Memory B cell (primary cell): ENCODE measurements around the gene TAF5L.
"Not testable (repeated sequence)": the region's sequence is repeated elsewhere in the genome, so short reads cannot be mapped to it uniquely, and the experiment has no call there.

Experiments
- ATAC-seq: fragments of 150-1000 bp; cut with Tn5 transposase; 2 replicates; pipeline ENCODE4 v1.10.0; 2021; ENCODE audit warnings: low read depth, mild to moderate bottlenecking, moderate library complexity
- DNase-seq, 2 donors: peaks; one replicate each; pipeline ENCODE4 v3.0.0; 2022; ENCODE audit warnings: low spot score in 2 of 2
- H3K27ac Mint-ChIP-seq: one replicate; pipeline ENCODE4 v1.8.0; 2022; ENCODE audit warnings: mild to moderate bottlenecking, moderate library complexity, mixed read lengths
- H3K27me3 Mint-ChIP-seq: one replicate; pipeline ENCODE4 v1.8.0; 2022; ENCODE audit warnings: mixed read lengths
- H3K36me3 Mint-ChIP-seq: one replicate; pipeline ENCODE4 v1.8.0; 2022; ENCODE audit warnings: mild to moderate bottlenecking, mixed read lengths
- H3K4me1 Mint-ChIP-seq: one replicate; pipeline ENCODE4 v1.8.0; 2022; ENCODE audit warnings: mixed read lengths
- H3K4me3 Mint-ChIP-seq: one replicate; pipeline ENCODE4 v1.8.0; 2022; ENCODE audit warnings: mild to moderate bottlenecking, moderate library complexity, mixed read lengths
- H3K9me3 Mint-ChIP-seq: one replicate; pipeline ENCODE4 v1.8.0; 2022; ENCODE audit warnings: mixed read lengths

TAF5L gene

GRCh38 chr1:229560124-229560523, 65.8 kb downstream of the TAF5L start:
- H3K4me1 Mint-ChIP-seq, result peaks cover 19% of the 10 kb centered on the region
- H3K36me3 Mint-ChIP-seq, H3K4me3 Mint-ChIP-seq, H3K9me3 Mint-ChIP-seq, H3K27ac Mint-ChIP-seq, ATAC-seq, DNase-seq, H3K27me3 Mint-ChIP-seq: not testable (repeated sequence)

DNA sequence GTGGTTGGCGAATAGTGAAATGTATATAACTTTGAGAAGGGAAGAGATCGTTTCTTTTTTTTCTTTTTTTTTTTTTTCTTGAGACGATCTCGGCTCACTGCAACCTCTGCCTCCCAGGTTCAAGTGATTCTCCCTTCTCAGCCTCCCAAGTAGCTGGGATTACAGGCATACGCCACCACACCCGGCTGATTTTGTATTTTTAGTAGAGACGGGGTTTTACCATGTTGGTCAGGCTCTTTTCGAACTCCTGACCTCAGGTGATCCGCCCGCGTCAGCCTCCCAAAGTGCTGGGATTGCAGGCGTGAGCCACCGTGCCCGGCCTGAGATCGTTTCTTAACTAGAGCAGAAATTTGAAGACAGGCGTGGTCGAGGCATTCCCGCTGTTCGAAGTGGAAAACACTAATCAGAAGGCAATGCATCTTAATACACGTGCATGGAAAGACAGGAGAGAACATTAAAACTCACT, 66.6 kb downstream of the TAF5L start:
- DNase-seq, H3K27me3 Mint-ChIP-seq, ATAC-seq, H3K36me3 Mint-ChIP-seq, H3K9me3 Mint-ChIP-seq: not testable (repeated sequence)
- Mint-ChIP-seq H3K4me3 (peak overlapping the region; percentile 92), H3K27ac (peak overlapping the region; percentile 81), H3K4me1 (peaks cover 23% of the 10 kb centered on the region)

DNA sequence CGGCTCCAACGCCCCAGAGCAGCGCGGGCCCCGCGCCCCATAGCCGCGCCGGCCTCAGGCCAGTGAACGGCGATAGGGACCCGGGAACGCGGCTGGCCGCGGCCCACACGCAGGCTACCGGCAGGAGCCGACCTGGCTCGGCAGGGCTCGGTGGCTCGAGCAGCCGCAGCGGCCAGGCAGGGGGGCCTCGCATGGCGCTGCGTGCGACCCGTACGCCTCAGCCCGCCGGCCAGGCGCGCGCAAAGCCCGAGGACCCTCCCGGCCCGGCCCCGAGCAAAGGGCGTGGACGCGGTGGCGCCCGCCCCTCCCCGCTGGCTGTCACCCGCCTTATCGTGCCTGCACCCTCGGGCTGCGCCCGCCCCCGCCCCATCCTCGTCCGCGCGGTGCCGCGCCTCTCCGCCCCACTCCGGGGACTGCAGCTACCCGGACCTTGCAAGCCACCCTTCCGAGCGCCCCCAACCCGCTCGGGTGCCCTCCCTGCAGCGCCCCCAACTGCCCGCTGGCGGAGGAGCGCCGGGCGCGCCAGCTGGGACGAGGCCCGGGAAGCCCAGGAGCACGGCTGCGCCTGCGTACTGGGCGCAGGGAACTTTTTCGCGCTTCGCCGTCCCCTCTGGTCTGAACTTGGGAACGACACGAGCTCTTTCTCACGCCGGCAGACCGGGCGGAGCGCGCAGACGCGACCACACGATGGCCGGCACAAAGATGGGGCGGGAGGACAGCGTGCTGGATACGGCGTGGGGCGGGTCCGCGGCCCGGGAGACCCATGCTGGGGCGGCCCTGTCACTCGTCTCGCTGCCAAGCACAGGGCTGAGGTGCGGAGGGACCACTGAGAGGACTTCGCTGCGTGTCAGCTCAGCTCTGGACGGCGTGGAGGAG, 67.2 kb downstream of the TAF5L start, which contains the start of gene ABCB10:
Gene ABCB10 (minus strand): TSS at position 248 of the 876 bp plus-strand sequence. CDS start 55 bp downstream, at position 193.
- Mint-ChIP-seq H3K27me3 (no peaks in the 10 kb centered on the region), H3K4me3 (peak within 1 kb of the TSS; percentile 92), H3K36me3 (no peaks in the 10 kb centered on the region), H3K4me1 (peaks cover 26% of the 10 kb centered on the region), H3K9me3 (no peaks in the 10 kb centered on the region), H3K27ac (peak within 1 kb of the TSS; percentile 81)
- peak; percentile 76 to 85 for DNase-seq
- peak; percentile 77 for ATAC-seq

- ATAC-seq (peak; percentile 11), DNase-seq (peak in 1 of 2 donors; percentile 16)
- peaks cover 28% of the 10 kb centered on the region for H3K4me1 Mint-ChIP-seq
- H3K27ac Mint-ChIP-seq, result peak overlapping the region; percentile 45
- H3K9me3 Mint-ChIP-seq, result no peaks in the 10 kb centered on the region
- H3K4me3 Mint-ChIP-seq, result peak overlapping the region; percentile 92
- H3K27me3 Mint-ChIP-seq, result no peaks in the 10 kb centered on the region
- no peaks in the 10 kb centered on the region for H3K36me3 Mint-ChIP-seq
These were observed 68.0 kb downstream of the TAF5L start for GRCh38 chr1:229557913-229558414.

- Mint-ChIP-seq H3K4me3 (peak overlapping the region; percentile 92), H3K4me1 (peaks cover 32% of the 10 kb centered on the region), H3K36me3 (no peaks in the 10 kb centered on the region), H3K27ac (peak overlapping the region; percentile 45), H3K27me3 (no peaks in the 10 kb centered on the region), H3K9me3 (no peaks in the 10 kb centered on the region)
- ATAC-seq (no peak), DNase-seq (no peak)
These were observed 68.6 kb downstream of the TAF5L start for GRCh38 chr1:229557200-229557850.

- Mint-ChIP-seq H3K4me3 (no peak overlapping the region), H3K27ac (peak overlapping the region; percentile 68)
These were observed 70.9 kb downstream of the TAF5L start for GRCh38 chr1:229554886-229555621.

DNA sequence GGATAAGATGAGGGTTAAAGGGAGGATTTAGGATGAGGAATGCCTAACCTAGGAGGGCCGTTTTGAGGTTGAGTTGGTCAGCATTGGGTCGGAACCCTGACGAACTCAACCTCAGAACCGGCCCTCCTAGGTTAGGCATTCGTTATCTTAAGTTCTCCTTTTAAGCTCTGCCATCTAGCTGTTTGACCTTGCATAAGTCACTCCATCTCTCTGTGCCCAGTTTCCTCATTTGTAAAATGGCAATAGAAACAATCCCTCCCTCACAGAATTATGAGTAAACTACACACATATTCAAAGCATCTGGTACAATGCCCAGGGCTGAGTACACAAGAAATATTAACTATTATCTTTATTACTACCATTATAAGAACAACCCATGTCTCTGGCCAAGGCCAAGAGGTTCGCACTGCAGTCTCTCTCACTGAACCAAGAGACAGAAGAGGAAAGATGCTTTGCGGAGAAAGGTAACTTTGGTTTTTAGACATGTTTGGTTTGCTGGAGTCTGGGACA, 72.2 kb downstream of the TAF5L start:
- Mint-ChIP-seq H3K36me3 (peaks cover 7% of the 10 kb centered on the region), H3K9me3 (no peaks in the 10 kb centered on the region), H3K27me3 (no peaks in the 10 kb centered on the region), H3K4me1 (peaks cover 31% of the 10 kb centered on the region), H3K4me3 (no peak overlapping the region), H3K27ac (no peak overlapping the region)
- ATAC-seq (no peak), DNase-seq (no peak)

More at GRCh38 chr1:229554886-229555621, 70.9 kb downstream of the TAF5L start:
- no peaks in the 10 kb centered on the region for H3K27me3 Mint-ChIP-seq
- H3K9me3 Mint-ChIP-seq, result no peaks in the 10 kb centered on the region
- H3K4me1 Mint-ChIP-seq, result peaks cover 37% of the 10 kb centered on the region
- H3K36me3 Mint-ChIP-seq, result no peaks in the 10 kb centered on the region
- no peak for ATAC-seq
- no peak for DNase-seq

DNA sequence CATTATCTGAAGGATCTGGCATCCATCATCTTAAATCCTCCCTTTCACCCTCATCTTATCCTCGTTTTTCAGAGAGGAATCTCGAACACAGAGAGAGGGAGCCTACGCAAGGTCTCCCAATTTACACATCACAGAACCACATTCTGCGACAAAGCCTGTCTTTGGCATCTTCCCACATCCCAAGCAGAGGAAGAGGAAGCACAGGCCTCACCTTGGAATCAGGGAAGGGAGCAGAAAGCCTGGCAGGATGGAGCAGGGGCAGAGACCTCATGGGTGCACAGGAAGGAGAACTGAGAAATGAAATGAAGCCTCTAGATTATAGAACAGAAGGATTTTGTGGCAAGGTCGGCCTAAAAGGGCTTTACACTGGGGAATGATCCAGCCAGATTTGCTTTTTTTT, 73.2 kb downstream of the TAF5L start:
- H3K9me3 Mint-ChIP-seq, result no peaks in the 10 kb centered on the region
- peaks cover 9% of the 10 kb centered on the region for H3K36me3 Mint-ChIP-seq
- peak overlapping the region; percentile 29 for H3K27ac Mint-ChIP-seq
- H3K27me3 Mint-ChIP-seq, result no peaks in the 10 kb centered on the region
- peaks cover 30% of the 10 kb centered on the region for H3K4me1 Mint-ChIP-seq
- no peak overlapping the region for H3K4me3 Mint-ChIP-seq
- no peak for ATAC-seq
- no peak for DNase-seq

DNA sequence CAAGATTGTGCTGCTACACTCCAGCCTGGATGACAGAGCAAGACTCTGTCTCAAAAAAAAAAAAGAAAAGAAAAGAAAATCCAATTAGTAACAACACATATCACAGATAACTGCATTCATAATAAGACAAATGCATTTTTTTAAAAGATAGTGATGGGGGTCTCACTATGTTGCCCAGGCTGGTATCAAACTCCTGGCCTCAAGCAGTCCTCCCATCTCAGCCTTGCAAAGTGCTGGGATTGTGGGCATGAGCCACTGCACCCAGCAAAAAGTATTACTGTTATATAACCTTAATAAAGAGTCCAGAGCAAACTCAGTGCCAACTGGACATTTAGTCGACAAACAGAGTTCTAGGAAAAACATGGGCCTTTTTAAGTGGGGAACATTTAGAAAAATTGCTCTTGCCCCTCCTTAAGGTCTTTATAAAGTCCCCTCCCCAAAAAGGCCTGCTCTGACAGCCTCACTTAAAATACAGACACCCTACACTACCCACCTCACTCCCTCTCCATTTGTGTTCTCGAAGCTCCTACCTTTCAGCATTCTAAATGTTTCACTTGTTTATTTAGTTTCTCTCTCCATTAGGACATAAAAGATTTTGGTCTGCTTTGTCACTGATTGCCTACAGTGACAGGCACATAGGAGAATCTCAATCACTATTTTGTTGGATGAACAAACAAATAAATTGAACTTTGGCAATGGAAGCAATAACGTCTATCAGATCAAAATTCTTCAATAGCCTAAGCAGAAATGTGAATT, 74.9 kb downstream of the TAF5L start:
- Mint-ChIP-seq H3K4me3 (no peak overlapping the region), H3K36me3 (peaks cover 11% of the 10 kb centered on the region), H3K9me3 (no peaks in the 10 kb centered on the region), H3K27me3 (no peaks in the 10 kb centered on the region), H3K4me1 (peaks cover 21% of the 10 kb centered on the region), H3K27ac (peak overlapping the region; percentile 29)
- DNase-seq, result no peak
- ATAC-seq, result no peak

DNA sequence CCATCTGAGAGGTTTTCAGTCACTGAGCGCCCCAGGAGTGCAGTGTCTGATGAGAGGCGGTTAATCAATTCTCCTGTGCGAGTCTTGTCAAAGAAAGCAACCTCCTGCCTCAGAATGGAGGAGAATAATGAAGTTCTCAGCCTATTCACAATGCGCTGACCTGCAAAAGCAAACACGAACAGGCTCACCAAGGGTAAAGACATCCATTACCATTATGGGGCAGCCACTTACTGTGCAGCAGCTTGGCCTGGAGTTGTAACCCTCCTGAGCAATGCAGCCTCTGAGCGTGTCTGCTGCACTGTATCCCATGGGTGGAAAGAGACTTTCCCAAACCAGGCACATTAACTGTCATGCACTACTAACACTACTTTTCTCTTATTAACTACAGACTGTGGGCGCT, 78.4 kb downstream of the TAF5L start:
- H3K27me3 Mint-ChIP-seq, result no peaks in the 10 kb centered on the region

DNA sequence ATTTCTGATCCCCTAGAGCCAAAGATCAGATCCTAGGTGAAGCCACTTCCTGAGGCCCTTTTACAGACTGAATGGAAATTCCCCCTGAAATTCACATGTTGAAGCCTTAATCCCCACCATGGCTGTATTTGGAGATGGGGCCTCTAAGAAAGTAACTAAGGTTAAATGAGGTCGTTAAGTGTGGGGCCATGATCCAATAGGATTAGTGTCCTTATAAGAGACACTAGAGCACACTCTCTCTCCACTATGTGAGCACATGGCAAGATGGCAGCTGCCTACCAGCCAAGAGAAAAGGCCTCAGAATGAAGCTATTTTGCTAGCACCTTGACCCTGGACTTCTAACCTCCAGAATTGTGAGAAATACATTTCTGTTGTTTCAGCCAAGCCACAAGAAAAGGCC, 81.3 kb downstream of the TAF5L start:
- H3K27ac Mint-ChIP-seq, result no peak overlapping the region
- no peaks in the 10 kb centered on the region for H3K27me3 Mint-ChIP-seq
- no peak overlapping the region for H3K4me3 Mint-ChIP-seq
- ATAC-seq, result no peak
- H3K9me3 Mint-ChIP-seq, result no peaks in the 10 kb centered on the region
- no peak for DNase-seq
- peaks cover 23% of the 10 kb centered on the region for H3K36me3 Mint-ChIP-seq
- H3K4me1 Mint-ChIP-seq, result no peaks in the 10 kb centered on the region

More for the DNA sequence above, 78.4 kb downstream of the TAF5L start:
- Mint-ChIP-seq H3K36me3 (peaks cover 20% of the 10 kb centered on the region), H3K9me3 (no peaks in the 10 kb centered on the region), H3K27ac (no peak overlapping the region), H3K4me3 (no peak overlapping the region), H3K4me1 (peaks cover 6% of the 10 kb centered on the region)
- DNase-seq, result no peak
- ATAC-seq, result no peak
